GM12878 (cell line): ENCODE data around the gene C19orf44.

Source experiments
- CTCF ChIP-seq, 3 experiments: IDR thresholded peaks in 2 of 3; conservative IDR thresholded peaks in 1 of 3; 2 replicates each; pipeline ENCODE4 v1.5.1; 2011; ENCODE audit warnings: low read depth in 3 of 3, low read length in 3 of 3, mild to moderate bottlenecking in 3 of 3, control low read depth in 2 of 3, moderate library complexity in 2 of 3, inconsistent platforms in 1 of 3, mixed read lengths in 1 of 3; ENCODE audit not compliant: control insufficient read depth in 2 of 3, insufficient read depth in 1 of 3; ENCODE audit errors: extremely low read depth in 1 of 3
- EZH2 ChIP-seq: IDR thresholded peaks from 2 replicates; pipeline ENCODE4 v1.6.1; 2012; ENCODE audit warnings: low read depth, mild to moderate bottlenecking, control low read depth, inconsistent platforms, low read length, borderline replicate concordance; ENCODE audit not compliant: control insufficient read depth
- PML ChIP-seq: IDR thresholded peaks from 2 replicates; pipeline ENCODE4 v1.6.1; 2012; ENCODE audit warnings: low read length, inconsistent platforms
- USF1 ChIP-seq: IDR thresholded peaks from 2 replicates; pipeline ENCODE4 v1.6.1; 2011; ENCODE audit warnings: borderline replicate concordance, low read depth, mild to moderate bottlenecking, moderate library complexity, mixed read lengths, low read length; ENCODE audit not compliant: insufficient read depth; ENCODE audit errors: extremely low read length
- USF2 ChIP-seq: IDR thresholded peaks from 2 replicates; pipeline ENCODE4 v1.6.1; 2011; ENCODE audit warnings: low read depth, low read length, improper control_type of control experiment, borderline replicate concordance
- ZNF24 ChIP-seq: fragments of 450-650 bp; IDR thresholded peaks from 2 replicates; pipeline ENCODE4 v1.6.1; 2017; ENCODE audit warnings: antibody characterized with exemption, mild to moderate bottlenecking
- TF ChIP-seq, protein P1 (sequence below): fragments of 450-650 bp; formaldehyde crosslinking; IDR thresholded peaks from 2 replicates; pipeline ENCODE4 v1.5.0; 2022; ENCODE audit warnings: mild to moderate bottlenecking, missing genetic modification characterization

DNA sequence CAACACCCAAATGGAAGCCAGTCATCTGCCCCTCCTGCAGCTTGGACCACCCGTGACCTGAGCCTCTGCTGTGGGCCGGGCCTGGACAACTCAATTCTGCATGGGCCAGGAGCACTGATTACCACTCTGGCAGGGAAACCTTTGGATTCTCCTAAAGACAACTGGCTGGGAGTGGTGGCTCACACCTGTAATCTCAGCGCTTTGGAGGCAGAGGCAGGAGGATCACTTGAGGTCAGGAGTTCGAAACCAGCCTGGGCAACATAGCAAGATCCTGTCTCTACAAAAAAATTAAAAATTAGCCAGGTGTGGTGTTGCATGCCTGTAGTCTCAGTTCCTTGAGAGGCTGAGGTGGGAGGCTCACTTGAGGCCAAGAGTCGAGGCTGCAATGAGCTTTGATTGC, 31.0 kb upstream of the C19orf44 start:
- TF ChIP-seq EZH2 (no peak), USF1 (no peak), ZNF24 (no peak), USF2 (no peak), PML (no peak), CTCF (IDR thresholded peaks at IDR 0.05 in 2 of 3, conservative IDR thresholded peaks at IDR 0.05 in 1 of 3; ENCODE audit: control insufficient read depth in 2 of 3, extremely low read depth in 1 of 3, insufficient read depth in 1 of 3, low read depth in 3 of 3, low read length in 3 of 3) (no peak)
- TF ChIP-seq, protein P1, sequence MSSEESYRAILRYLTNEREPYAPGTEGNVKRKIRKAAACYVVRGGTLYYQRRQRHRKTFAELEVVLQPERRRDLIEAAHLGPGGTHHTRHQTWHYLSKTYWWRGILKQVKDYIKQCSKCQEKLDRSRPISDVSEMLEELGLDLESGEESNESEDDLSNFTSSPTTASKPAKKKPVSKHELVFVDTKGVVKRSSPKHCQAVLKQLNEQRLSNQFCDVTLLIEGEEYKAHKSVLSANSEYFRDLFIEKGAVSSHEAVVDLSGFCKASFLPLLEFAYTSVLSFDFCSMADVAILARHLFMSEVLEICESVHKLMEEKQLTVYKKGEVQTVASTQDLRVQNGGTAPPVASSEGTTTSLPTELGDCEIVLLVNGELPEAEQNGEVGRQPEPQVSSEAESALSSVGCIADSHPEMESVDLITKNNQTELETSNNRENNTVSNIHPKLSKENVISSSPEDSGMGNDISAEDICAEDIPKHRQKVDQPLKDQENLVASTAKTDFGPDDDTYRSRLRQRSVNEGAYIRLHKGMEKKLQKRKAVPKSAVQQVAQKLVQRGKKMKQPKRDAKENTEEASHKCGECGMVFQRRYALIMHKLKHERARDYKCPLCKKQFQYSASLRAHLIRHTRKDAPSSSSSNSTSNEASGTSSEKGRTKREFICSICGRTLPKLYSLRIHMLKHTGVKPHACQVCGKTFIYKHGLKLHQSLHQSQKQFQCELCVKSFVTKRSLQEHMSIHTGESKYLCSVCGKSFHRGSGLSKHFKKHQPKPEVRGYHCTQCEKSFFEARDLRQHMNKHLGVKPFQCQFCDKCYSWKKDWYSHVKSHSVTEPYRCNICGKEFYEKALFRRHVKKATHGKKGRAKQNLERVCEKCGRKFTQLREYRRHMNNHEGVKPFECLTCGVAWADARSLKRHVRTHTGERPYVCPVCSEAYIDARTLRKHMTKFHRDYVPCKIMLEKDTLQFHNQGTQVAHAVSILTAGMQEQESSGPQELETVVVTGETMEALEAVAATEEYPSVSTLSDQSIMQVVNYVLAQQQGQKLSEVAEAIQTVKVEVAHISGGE (CRISPR knock-in tag), result no peak
